ENCODE measurements around the gene OR2W1.

Gene OR2W1

GRCh38 chr6:29045075-29045474 is at the start of gene OR2W1:
TSS of gene OR2W1 (minus strand) at chr6:29045175. CDS start at chr6:29045175, 0 bp downstream.
- no peak for DNase-seq

GRCh38 chr6:29092957-29093356 is 48.0 kb upstream of the OR2W1 start:
- DNase-seq: no peak

GRCh38 chr6:29087213-29087612 is 42.2 kb upstream of the OR2W1 start, which contains the start of gene OR2B3:
TSS of gene OR2B3 (minus strand) at chr6:29087313. CDS start at chr6:29087248, 65 bp downstream.
- no peak for DNase-seq

- no peak for DNase-seq
These were observed 37.5 kb upstream of the OR2W1 start for GRCh38 chr6:29082457-29082856.

DNA sequence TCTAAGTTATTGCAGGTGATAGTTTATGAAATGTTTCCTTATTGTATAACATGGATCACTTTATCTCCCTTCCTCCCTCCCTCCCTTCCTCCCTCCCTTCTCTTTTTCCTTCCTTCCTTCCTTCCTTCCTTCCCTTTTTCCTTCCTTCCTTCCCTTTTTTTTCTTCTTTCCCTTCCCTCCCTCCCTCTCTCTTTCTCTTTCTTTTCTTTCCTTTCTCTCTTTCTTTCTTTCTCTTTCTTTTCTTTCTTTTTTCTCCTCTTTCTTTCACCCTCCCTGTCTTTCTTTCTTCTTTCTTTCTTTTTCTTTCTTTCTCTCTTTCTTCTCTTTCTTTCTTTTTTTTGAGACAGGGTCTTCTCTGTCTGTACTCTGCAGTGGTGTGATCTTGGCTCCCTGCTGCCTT is 36.3 kb upstream of the OR2W1 start:
- DNase-seq: no peak

GRCh38 chr6:29079203-29079602 is 34.2 kb upstream of the OR2W1 start:
- DNase-seq: no peak

DNA sequence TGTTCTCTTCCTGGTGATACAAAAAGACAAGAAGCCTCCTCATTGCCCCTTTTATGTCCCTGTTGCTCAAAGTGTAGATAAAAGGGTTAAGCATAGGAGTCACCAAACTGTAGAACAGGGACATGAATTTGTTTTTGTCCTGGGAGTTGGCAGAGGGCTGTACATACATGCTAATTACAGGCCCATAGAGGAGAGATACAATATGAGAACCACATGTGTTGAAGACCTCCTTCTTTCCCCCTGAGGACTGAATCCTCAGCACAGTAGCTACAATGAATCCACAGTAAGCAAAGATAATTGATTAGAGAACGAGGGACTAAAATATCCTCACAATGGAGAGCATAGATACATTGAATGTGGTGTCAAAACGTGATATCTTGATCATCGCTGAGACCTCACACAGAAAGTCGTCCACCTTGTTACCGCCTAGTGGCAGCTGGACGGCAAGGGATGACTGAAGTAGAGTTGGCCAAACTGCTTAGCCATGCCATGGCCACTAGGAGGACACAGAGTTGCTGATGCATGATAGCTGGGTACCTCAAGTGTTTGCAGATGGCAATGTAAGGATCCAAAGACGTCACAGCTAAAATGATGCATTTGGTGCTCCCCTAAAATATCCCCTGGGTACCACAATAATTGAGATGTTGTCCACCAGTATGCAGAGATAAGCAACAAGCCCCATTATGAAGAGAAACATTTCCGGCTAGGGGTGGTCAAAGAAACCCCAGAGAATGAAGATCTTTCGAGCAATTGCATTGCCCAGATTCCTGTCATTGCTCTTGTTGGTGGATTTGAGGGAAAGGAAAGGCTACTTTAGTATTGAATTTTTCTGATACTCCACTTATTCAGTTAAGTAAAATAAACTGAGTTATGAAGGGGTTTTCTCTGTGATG is 27.1 kb upstream of the OR2W1 start:
- DNase-seq: peak; percentile 26 to 37 (median 36)

GRCh38 chr6:29051680-29052079 is 6.7 kb upstream of the OR2W1 start:
- no peak for DNase-seq

DNA sequence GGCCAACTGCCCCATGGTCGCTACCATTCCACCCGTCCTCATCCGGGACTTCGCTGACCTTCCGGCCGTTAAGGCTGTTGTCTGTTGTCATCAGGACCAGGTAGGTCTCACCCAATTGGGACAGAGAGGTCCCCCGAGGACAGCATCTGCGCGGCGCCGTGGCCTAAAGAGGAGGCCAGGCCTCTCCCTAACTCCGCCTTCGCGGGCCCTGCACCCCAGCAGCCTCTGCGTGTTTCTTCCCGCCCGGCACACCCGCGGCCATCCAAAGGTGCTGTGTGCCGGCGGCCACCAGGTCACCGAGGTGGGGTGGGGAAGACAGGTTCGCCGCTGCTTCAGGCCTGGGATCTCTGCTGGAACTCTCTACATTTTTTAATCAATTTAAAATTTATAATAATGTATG is 9.0 kb downstream of the OR2W1 start:
- DNase-seq: no peak

DNA sequence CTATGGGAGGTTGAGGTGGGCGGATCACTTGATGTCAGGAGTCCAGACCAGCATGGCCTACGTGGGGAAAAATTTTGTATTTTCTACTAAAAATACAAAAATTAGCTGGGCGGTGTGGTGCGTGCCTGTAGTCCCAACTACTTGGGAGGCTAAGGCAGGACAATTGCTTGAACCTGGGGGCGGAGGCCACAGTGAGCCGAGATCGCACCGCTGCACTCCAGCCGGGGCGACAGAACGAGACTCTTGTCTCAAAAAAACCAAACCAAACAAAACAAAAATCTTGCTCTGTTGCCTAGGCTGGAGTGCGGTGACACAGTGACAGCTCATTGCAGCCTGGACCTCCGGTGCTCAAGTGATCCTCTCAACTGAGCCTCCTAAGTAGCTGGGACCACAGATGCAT is 16.2 kb downstream of the OR2W1 start:
- DNase-seq: no peak

- no peak for DNase-seq
These were observed 18.9 kb downstream of the OR2W1 start for GRCh38 chr6:29025927-29026585.

GRCh38 chr6:29021434-29021833 is 23.5 kb downstream of the OR2W1 start:
- no peak for DNase-seq

DNA sequence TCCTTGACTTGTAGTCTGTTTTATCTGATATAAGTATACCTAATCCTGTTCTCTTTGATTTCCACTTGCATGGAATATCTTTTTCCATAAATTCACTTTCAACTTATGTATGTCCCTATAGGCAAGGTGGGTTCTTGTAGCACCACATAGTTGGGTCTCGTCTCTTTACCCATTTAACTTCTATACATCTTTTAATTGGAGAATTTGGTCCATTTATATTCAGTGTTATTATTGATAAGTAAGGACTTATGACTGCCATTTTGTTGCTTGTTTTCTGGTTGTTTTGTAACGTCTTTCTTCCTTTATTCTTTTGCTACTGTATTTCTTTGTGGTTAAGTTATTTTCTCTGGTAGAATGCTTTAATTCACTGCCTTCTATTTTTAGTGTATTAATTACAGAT is 25.3 kb downstream of the OR2W1 start:
- DNase-seq: no peak

GRCh38 chr6:29017428-29017802 is 27.6 kb downstream of the OR2W1 start:
- peak in 1 of 3 donors; percentile 8 for DNase-seq

DNA sequence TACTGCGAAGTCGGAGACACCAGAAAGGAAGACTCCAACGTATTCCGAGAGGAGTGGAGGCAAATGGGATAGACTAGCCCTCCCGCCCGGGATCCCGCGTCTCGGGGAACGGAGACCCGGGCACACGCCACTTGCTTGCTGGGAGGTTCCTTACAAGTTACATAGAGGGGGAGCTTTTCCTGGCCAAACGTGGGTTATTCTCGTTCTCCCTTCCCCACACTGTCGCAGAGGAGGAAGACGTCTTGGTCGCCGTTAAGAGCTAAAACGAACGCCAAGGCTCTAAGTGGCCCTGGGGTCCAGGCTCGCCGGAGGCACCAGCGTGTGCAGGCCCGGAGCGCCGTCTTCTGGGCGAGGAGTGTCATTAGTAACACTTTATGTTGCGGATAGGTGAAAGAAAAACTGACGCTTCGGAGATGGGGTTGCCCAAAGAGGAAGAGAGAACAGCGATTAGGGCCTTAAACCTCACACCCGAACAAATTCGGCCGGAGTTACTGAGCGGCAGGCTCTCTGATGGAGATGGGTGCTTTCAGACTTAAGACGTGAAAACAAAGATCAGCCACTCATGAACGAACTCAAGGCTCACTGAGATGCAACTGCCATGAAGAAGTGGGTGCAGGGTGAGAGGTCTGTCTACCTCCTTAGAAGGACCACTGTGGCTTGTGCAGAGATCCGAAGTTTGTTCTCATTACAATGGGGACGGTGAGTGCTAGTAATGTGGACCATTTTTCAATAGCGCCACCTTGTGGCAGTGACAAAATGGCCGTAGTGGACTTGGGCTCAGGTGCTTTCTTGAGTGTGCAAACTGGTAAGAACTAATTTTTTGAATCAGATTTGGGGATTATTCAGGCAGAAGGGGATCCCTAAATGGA is 28.2 kb downstream of the OR2W1 start:
- peak; percentile 79 to 87 (median 83) for DNase-seq

GRCh38 chr6:29014729-29015608 is 30.0 kb downstream of the OR2W1 start:
- peak in 1 of 3 donors; percentile 8 for DNase-seq

- DNase-seq: peak; percentile 45 to 56 (median 55)
These were observed 33.7 kb downstream of the OR2W1 start for GRCh38 chr6:29011276-29011734.

DNA sequence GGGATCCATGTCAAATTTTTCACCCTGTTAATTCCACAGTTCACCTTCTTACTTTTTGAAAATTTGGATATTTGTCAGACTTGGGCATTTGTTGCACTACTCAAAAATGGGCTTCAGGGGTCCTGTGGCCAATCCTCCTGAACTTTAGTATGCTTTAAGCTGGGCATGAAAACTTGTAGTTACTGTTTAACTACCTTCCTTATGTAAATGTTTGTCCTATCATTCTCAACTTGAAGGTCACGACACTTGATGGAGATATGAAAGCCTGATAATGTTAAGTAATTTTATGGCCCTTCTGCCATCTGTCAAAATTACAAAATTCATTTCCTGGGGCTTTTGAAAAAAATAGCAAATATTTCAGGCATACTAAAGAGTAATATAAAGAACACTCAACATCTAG is 35.6 kb downstream of the OR2W1 start:
- no peak for DNase-seq

- DNase-seq: no peak
These were observed 36.9 kb downstream of the OR2W1 start for GRCh38 chr6:29008089-29008488.

DNA sequence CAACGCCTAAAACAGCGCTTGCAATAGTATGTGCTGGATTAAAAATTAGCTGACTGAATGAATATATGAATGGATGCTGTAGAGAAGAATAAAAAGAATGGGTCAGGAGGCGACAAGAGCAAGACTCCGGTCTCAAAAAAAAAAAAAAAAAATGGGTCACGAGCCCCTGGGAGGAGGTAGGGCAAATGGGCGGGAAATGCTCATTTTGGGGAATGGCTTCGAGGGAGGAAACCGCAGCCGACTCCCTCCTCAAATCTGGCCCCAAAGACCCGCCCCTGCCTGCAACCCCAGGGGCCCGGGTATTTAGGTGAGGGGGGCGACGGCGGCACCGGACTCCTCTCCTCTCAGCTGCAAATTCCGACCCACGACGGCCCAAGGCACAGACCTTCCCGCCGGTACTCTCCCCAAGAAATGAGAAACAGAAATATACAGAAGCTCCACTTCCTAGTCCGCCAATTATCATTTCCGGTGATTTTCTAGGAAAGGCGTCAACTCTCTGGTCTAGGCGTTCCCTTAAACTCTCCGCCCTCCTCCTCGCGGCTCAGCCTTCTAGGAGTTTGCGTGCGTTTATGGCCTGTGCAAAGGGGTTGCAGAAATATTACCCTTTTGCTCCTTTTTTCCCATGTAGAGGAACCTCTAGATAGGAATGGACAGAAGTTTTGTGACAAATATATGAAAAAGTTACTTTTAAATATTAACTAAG is 39.6 kb downstream of the OR2W1 start, which contains the start of gene ZNF311:
ZNF311 (minus strand) TSS at position 133 of the 703 bp plus-strand sequence. CDS start 1,361 bp downstream, outside the sequence.
- peak; percentile 76 to 85 (median 85) for DNase-seq

Measured in suppressor macrophage treated with lipopolysaccharide for 1 hour (primary cell).